Renal pelvis (tissue), 4 donors: Measurements from ENCODE around the gene ADRA1B. TPM values are rescaled to one million over a fixed set of nuclear protein-coding genes. Genes with fewer than 3 reads are reported as not detected.
A peak's percentile ranks its signal among the peaks of the same experiment; 100 is the strongest.
"Not testable (repeated sequence)": the region's sequence is repeated elsewhere in the genome, so short reads cannot be mapped to it uniquely, and the experiment has no call there.

ENCODE experiments used
- DNase-seq: peaks from one replicate; pipeline ENCODE4 v3.0.0-alpha.2; 2013
- polyA plus RNA-seq, 3 donors: library from polyadenylated mRNA; unstranded; fragments of 120-200 nt; gene quantifications; one replicate each; pipeline ENCODE4 v1.2.1, GENCODE V29; 2013; ENCODE audit not compliant: insufficient read length in 3 of 3

ADRA1B gene
- polyA plus RNA-seq, 3 donors: 3.5 to 3.6 (median 3.5) TPM

- peak; percentile 52 for DNase-seq
Observed at GRCh38 chr5:159965031-159965837, 49.0 kb downstream of the ADRA1B start.

- DNase-seq: not testable (repeated sequence)
Observed at GRCh38 chr5:159965838-159966128, 49.5 kb downstream of the ADRA1B start.

GRCh38 chr5:159969966-159970365 is 53.7 kb downstream of the ADRA1B start:
- no peak for DNase-seq

- no peak for DNase-seq
Observed at GRCh38 chr5:159971038-159971437, 54.8 kb downstream of the ADRA1B start.

GRCh38 chr5:159971514-159971913 is 55.2 kb downstream of the ADRA1B start:
- DNase-seq: no peak

GRCh38 chr5:159971931-159972461 is 55.7 kb downstream of the ADRA1B start:
- no peak for DNase-seq

GRCh38 chr5:159972538-159973362 is 56.5 kb downstream of the ADRA1B start:
- no peak for DNase-seq

- DNase-seq: no peak
Observed at GRCh38 chr5:159975462-159976019, 59.3 kb downstream of the ADRA1B start.

- no peak for DNase-seq
Observed at GRCh38 chr5:159976921-159977320, 60.6 kb downstream of the ADRA1B start.

GRCh38 chr5:159978358-159978757 is 62.1 kb downstream of the ADRA1B start:
- no peak for DNase-seq

- DNase-seq: no peak
Observed at GRCh38 chr5:159982421-159983173, 66.3 kb downstream of the ADRA1B start.

- DNase-seq: peak; percentile 73
Observed at GRCh38 chr5:159987031-159987674, 70.9 kb downstream of the ADRA1B start.

- DNase-seq: no peak
Observed at GRCh38 chr5:159990506-159990905, 74.2 kb downstream of the ADRA1B start.

GRCh38 chr5:159992566-159992965 is 76.3 kb downstream of the ADRA1B start:
- DNase-seq: no peak

GRCh38 chr5:159993194-159993593 is 76.9 kb downstream of the ADRA1B start:
- DNase-seq: no peak

GRCh38 chr5:159995907-159996306 is 79.6 kb downstream of the ADRA1B start:
- DNase-seq: no peak

- DNase-seq: no peak
Observed at GRCh38 chr5:160001457-160001856, 85.2 kb downstream of the ADRA1B start.

- peak; percentile 26 for DNase-seq
Observed at GRCh38 chr5:160007514-160007913, 91.2 kb downstream of the ADRA1B start.

- DNase-seq: not testable (repeated sequence)
Observed at GRCh38 chr5:160008529-160008876, 92.2 kb downstream of the ADRA1B start.

GRCh38 chr5:160008877-160009590 is 92.8 kb downstream of the ADRA1B start, which contains the start of gene TTC1:
TSS of gene TTC1 (plus strand) at chr5:160009139. CDS start at chr5:160010529, 1,390 bp downstream.
- peak; percentile 99 for DNase-seq

- no peak for DNase-seq
Observed at GRCh38 chr5:160009591-160009989, 93.3 kb downstream of the ADRA1B start.
